ENCODE measurements around the gene USP24.

Gene USP24, protein sequence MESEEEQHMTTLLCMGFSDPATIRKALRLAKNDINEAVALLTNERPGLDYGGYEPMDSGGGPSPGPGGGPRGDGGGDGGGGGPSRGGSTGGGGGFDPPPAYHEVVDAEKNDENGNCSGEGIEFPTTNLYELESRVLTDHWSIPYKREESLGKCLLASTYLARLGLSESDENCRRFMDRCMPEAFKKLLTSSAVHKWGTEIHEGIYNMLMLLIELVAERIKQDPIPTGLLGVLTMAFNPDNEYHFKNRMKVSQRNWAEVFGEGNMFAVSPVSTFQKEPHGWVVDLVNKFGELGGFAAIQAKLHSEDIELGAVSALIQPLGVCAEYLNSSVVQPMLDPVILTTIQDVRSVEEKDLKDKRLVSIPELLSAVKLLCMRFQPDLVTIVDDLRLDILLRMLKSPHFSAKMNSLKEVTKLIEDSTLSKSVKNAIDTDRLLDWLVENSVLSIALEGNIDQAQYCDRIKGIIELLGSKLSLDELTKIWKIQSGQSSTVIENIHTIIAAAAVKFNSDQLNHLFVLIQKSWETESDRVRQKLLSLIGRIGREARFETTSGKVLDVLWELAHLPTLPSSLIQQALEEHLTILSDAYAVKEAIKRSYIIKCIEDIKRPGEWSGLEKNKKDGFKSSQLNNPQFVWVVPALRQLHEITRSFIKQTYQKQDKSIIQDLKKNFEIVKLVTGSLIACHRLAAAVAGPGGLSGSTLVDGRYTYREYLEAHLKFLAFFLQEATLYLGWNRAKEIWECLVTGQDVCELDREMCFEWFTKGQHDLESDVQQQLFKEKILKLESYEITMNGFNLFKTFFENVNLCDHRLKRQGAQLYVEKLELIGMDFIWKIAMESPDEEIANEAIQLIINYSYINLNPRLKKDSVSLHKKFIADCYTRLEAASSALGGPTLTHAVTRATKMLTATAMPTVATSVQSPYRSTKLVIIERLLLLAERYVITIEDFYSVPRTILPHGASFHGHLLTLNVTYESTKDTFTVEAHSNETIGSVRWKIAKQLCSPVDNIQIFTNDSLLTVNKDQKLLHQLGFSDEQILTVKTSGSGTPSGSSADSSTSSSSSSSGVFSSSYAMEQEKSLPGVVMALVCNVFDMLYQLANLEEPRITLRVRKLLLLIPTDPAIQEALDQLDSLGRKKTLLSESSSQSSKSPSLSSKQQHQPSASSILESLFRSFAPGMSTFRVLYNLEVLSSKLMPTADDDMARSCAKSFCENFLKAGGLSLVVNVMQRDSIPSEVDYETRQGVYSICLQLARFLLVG (N-terminal part only)

DNA sequence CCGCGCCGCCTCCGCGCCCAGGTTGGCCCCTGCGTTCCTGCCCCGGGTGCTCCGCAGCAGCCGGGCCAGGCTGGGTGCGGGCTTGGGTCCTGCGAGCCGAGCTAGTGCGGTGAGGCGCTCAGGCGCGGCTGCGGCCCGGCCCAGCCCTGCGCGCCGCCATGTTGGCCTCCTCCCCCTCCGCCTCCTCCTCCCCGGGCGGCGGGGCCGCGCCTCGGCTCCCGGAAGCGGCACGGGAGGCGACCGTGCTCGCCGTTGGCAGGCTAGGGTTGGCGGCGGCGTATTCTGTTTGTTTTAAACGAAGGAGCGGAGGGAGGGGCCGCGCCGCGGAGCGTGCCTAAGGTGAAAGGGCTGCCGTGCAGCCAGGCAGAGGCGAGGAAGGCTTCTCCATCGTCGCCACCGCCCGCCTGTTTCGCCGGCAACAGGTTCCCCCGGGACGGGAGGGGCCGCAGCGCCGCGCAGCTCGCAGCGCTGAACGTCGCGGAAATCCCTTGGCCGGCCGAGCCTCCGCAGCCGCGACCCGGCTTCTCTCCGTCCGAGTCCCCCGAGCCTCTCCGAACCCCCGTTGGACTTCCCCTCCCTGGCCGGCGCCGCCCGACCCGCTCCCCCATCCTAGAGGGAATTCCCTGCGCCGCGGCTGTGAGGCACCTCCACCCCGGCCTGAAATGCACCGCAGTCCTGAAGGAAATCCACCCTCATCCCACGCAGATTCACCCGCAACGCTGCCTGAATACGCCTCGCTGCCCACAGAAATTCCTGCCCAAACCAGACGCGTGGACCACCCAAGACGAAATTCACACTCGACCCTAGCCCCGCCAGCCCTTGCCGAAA, at the start of gene USP24:
USP24 (minus strand) TSS at position 171 of the 828 bp plus-strand sequence. CDS start 251 bp downstream, outside the sequence.
- peak; percentile 48 for DNase-seq

DNA sequence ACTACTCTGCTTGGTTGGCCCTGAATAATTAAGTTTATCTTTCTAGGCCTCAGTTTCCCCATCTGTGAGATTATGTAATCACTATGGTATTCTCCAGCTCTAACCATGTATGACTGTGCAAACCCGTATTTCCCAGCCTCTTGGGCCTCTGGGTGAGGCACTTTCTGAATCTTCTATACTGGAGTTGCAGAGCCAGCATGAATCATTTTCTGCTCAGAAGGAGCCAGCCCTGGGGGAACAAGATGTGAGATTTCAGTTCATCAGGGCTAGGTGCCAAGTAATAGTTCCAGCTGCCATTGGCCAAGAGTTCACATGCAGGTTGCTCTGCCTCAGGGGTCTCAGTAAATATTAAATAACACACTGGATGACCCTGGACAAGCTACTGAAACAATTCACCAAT, 47.7 kb upstream of the USP24 start:
- no peak for DNase-seq

DNA sequence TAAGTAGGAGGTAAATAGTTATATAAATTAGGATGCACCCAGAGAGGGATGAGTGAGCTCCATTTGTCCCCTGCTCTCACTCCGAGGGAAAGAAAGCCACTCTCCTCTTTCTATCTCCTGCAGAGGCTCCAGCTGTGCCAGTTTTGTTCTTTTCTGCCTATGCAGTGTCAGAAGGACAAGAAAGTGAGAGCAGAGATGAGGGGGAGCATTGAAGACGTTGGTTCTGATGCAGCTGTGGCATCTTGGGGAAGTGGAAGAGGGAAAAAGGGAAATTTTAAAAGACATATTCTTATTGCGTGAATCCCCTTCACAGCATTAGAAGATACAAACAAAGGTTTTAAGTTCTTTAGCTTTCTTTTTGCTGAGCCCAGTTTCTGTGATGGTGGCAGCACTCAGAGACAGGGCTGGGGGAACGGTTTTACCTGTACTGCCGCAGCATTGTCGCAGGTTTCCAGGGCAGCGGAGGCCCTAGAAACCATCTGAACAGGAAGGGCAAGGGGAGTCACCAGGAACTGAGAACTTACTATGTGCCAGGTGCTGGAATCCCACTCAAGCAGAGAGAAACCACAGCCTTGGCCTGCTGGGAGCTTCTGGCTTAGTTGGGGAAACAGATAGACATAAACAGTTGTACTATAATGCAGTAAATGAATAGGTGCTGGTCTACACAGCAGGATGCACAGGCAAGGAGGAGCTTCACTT, 44.9 kb upstream of the USP24 start:
- no peak for DNase-seq

DNA sequence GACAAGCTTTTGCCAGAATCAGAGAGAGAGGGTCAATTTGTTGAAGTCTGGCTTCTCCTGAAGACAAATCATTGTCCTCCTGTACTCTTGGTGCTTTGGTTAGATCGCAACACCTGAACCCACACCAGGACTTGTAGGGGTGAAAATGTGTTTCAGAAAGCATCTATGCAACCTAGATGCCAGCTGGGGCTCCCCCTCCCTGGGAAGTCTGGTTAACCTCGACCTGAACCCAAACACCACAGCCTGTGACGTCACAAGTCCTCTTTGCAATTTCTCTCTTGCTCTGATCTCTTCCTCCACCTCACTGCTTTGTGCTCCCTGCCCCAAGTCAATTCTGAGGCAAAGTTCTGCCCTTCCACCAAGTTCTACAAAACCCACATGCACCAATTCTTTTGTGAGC, 42.8 kb upstream of the USP24 start:
- DNase-seq = no peak

DNA sequence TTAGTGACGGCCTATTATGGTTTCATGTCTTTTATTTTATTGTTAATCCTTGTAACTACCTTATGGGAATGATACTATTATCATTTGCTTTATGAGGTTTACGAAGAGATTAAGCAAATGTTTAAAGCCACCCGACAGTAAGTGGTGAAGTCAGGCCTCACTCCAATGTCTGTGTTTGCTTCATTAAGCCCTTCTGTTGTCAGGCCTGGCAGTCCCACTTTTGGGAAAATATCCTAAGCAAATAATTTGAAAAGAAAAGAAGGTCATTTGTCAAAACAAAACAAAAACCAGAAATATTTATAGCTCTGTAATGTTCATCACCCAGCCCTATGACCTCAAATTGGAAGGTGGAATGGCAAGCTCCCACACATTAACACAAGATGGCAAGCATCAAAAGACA, 40.7 kb upstream of the USP24 start:
- no peak for DNase-seq

DNA sequence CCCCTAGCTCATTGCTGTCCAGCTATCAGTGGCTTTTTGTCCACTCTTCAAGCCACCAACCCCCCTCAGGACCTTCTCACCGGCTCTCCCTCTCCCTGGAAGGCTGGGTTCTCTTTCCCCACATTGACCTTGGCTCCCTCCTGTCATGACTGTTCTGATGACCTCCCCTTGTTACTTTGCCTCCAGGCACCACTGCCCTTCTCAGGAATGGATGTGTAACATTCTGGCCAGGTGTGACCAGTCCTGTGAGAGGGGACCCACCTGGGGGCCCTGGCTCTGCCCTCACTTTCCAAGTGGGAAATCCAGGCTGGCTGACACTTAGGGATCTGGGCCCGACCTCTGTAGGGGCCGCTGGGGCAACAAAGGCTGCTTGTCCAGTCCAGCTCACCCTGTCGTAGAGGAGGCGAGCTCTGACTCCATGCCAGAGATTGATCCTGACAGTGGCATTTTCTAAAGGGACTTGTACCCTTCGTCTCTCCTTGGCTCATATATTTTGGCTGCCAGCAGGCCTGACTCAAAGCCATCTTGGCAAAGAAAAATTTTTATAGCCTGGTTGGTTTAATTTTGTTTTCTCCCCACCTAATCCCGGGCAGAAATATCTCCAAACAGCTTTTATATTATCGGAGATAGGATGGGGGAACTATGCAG, 37.9 kb upstream of the USP24 start:
- DNase-seq = no peak

DNA sequence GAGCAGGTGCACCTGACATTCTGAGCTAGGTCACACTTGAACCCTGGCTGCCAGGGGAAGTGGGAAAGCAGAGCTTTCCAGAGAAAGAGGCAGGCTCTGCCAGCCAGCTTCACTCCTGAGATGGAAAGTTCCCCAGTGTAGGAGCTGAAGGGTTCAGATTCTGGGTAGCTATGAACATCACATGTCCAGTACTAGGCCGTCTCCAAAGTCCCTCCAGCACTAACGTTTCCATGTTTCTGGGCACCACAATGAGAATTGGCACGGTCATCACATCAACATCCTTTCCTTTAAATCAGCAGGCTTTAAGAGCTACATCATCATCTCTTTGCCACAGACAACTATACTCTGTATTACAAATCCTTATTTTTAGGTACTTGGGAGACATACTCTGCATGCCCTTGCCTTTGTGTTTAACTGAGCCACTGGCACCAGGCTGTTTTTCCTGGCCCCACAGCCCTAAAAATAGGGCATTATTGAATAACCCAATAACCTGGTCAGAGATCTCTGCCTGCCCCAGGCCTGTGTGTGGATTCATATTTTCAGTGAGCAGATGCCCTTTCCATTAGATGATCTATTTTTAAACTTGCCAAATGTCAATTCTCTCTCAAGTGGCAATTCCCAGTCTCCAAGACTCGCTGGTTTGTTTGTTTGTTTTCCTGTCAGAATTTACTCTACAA, 35.4 kb upstream of the USP24 start:
- no peak for DNase-seq

DNA sequence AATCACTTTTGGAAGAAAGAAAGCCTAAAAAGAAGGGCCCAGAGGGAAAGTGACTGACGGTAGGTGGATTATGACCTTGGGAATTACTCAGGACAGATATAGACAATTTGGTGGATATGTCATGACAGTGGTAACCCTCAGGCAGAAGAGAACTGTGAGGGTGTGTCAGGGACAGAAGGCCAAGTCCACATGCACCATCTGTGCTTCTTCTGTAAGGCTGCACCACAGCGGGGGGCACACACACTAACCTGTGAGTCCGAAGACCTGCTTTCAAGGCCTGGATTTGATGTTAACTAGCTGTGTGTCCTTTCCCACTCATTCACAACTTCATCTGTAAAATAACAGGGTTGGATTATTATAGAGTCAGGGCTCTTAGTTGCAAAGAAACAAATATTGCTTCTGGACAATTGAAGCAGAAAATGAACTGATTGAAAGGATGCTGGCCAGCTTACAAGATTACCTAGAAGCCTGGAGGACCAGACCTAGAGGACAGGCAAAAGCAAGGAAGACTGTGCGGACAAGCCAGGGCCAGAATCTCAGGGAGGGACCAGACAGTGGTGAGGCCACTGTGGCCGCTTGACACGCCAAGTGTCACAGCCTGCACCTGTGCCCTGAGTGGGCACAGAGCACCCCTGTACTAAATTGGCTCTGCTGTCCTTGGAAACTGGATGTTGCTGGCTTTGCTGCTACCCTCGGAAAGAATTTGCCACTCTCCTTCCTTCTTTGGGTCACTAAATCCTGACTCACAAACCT, 34.7 kb upstream of the USP24 start:
- DNase-seq = no peak

DNA sequence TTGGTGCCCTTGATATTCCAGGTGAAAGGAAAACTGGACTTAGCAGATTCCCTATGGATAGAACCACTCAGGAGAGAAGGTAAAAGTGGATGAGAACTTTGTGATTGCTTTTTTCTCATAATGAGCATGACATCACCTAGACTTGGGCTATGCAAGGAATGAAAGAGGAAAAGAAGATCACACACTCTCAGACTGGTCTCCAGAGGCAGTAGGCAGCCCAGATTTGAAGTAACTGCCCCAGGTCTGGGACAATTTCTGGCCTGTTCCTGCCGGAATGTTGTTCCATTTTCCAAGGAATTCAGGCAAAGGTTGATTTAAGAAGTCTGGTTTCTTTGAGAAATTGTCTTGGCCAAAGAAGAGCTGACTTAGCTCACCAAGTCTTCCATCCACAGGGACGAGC, 31.7 kb upstream of the USP24 start:
- DNase-seq = no peak

DNA sequence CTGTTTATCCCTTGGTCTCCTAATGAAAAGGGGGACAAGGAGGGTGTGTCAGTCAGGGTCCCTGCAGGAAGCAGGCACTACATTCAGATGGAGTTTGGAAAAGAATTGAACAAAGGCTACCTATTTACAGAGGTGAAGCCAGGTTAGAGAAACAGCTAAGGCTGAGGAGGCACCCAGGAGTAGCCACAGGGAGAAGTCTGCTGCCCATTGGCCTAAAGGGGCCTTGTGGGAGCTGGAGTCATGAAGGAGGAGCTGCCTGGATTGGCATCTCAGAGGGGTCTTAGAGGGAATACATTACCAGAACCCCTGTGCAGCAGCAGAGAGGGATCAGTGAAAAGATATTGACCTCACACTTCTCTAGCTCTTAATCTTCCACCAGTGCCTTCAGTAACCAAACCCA, 31.2 kb upstream of the USP24 start:
- DNase-seq = no peak

DNA sequence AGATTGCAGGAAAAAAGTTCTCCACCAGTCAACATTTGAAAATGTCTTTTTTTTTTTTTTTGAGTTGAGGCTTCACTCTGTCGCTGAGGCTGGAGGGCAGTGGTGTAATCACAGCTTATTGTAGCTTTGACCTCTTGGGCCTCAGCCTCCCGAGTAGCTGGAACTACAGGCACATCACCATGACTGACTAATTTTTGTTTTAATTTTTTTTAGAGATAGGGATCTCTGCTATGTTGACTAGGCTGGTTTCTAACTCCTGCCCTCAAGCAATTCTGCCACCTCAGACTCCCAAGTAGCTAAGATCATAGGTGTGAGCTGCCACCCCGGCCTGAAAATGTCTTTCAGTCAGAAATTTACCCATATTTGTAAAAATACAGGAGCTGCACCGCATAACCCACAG, 30.6 kb upstream of the USP24 start:
- DNase-seq = no peak

DNA sequence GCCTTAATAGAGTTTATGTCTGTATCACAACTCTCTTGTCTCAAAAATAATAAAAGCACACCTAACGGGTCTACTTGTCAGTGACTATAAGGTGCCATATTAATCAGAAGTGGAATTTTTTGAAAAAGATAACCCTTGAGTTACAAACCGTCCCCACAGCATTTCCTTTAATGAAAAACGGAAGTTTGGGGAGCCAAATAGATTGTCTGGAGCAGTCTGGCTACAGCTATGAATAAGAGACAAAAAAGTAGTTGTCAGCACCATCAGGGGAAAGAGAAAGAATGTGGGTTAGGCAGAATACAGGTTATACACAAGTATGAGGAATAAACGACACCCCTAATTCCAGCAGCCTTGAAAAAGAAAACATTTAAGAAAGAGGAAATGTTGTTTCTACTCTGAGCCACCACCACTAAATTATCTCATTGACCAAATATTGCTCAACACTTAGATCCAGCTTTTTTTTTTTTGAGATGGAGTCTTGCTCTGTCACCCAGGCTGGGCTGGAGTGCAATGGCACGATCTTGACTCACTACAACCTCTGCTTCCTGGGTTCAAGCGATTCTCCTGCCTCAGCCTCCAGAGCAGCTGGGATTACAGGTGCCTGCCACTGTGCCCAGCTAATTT, 29.4 kb upstream of the USP24 start:
- no peak for DNase-seq

DNA sequence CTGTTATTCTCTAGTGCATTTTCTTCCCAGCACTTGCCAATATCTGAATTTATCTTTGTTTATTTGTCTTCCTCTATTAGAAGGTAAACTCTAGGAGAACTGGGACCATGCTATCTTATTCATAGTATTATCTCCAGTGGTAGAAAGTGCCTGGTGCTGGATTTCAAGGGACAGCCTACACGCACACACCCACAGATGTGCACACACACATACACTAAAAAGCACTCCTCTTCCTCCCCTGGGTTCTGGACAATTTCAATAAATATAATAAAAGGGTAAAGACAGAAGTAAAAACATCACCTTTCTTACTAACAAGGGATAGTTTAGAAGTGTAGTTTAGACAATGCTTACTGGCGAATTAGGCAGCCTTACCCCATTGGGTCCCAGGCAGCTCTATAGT, 28.5 kb upstream of the USP24 start:
- no peak for DNase-seq

DNA sequence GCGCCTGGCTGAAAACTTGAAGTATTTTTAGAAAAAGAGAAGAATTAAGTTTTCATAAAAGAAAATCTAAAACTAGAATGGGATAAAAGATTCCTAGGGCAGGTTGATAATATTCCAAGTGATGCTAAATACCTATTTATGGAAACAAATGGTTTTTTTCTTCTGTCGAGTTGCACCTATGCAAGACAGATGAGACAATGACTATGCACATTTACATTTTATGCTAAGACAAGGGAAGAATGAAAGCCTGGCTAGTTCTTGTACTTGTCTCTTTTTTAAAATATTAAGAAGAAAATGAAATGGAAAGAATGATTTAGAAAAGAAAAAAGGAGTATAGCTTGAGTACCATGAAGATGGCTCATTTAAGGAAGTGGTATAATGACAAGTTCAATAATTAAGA, 24.4 kb upstream of the USP24 start:
- DNase-seq = no peak

DNA sequence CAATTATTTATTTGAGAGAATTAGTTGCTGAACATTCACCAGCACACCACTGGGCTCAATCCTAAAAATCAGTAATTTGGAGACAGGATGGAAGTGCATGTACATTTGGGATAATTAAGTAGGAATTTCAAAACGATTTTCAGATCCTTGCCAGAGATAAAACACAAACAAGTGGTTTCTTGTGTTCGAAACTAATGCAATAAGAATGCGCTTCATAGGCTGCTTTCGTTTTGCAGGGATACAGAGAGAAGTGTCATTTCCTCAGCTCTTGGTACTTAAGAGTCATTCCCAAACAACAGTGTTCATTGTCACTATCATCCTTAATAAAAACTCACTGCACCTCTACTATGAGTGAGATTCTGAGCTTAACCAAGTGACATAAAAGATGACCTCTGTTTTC, 20.6 kb upstream of the USP24 start:
- DNase-seq = no peak

DNA sequence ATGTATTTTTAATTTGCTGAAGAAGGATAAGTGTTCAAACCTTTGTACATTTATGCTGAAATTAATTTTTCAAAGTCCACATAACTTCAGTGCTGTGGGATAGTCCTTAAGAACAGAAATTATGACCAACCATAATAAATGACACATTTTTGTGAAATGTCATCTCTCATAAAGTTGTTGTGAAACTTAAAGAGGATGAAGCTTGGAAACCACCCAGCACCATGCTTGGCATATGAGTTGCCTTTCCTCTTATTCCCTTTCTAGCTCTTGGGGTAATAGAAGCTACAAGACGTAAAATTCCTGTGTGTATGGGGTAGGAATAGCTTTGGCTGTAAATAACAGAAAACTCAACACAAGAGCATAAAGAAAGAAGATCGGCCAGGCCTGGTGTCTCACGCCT, 18.9 kb upstream of the USP24 start:
- DNase-seq = no peak

DNA sequence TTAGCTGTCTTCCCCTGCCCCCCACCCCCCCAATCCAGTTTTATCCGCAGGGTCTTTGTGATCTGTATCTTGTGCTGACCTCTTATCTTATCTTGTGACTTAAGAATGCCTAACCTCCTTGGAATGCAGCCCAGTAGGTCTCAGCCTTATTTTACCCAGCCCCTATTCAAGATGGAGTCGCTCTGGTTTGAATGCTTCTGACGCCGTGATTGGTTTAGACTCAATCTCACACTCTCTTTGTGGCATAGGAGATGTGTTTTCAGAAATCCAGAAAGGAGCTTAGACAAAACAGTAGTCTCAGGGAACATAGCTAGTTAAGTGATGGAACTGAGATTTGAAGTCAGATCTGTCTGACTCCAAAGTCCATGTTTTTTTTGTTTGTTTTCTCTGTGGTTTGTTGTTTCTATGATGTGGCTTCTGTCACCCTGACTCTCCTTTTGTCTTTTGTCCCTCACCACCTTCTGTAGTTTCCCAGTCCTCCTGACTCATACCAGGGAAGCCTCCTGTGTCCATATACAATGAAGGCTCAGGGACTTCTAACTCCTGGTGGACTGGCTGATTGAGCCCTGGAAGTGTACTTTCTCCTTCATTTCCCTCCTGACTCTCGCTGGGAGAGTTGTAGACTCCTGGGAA, 18.1 kb upstream of the USP24 start:
- DNase-seq = no peak

DNA sequence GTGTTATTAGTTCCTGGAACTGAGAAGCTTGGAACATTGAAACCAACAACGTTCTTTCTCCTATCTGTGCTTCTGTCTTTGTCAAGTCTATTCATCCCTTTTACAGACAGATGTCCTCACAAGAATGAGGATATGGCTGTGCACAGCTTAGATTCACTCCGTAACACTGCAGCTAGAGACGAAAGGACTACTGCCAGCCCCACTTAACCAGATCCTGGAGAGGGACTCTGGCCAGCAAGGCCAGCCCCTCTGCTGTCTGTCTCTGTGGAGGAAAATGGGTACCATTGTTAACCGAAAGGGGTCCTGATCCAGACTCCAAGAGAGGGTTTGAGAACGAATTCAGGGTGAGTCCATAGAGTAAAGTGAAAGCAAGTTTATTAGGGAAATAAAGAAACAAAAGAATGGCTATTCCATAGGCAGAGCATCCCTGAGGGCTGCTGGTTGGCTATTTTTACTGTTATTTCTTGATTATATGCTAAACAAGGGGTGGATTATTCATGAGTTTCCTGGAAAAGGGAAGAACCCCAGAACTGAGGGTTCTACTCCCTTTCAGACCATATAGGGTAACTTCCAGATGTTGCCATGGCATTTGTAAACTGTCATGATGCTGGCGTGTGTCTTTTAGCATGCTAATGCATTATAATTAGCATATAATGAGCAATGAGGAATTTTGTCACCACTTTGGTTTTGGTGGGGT, 17.4 kb upstream of the USP24 start:
- DNase-seq = no peak

All from SHP77 treated with DMSO at 0.1 percent for 48 hours (cell line).